Spleen (tissue), 7 donors: ENCODE data around the gene TLR8.

Experiments
- CTCF ChIP-seq, 11 experiments: fragments of 200-600 bp in 7 of 11; fragments of 450-650 bp in 4 of 11; sonication (generic) in 4 of 11; IDR thresholded peaks in 8 of 11; conservative IDR thresholded peaks in 3 of 11; 1 replicate in 7 of 11; 2 replicates in 4 of 11; pipeline versions ENCODE4 v1.4.0 to v1.8.0; 2016 to 2021; ENCODE audit warnings: antibody characterized with exemption in 11 of 11, inconsistent platforms in 4 of 11, mild to moderate bottlenecking in 1 of 11
- POLR2A ChIP-seq, 3 donors: fragments of 450-650 bp; IDR thresholded peaks; one replicate each; pipeline ENCODE4 v1.5.1; 2017; ENCODE audit warnings: antibody characterized with exemption in 3 of 3, mild to moderate bottlenecking in 1 of 3
- POLR2AphosphoS5 ChIP-seq, 3 donors: sonication (generic); formaldehyde crosslinking; IDR thresholded peaks; one replicate each; pipeline ENCODE4 v1.5.1; 2017; ENCODE audit warnings: antibody characterized with exemption in 3 of 3
- donor health status: DM: no; HTN: no; CAD: no; lungs with moderate emphysema.
- donor health status: DM: no; HTN: no; CAD: no.
- donor health status: DM: no; HTN: no; CAD: no.

DNA sequence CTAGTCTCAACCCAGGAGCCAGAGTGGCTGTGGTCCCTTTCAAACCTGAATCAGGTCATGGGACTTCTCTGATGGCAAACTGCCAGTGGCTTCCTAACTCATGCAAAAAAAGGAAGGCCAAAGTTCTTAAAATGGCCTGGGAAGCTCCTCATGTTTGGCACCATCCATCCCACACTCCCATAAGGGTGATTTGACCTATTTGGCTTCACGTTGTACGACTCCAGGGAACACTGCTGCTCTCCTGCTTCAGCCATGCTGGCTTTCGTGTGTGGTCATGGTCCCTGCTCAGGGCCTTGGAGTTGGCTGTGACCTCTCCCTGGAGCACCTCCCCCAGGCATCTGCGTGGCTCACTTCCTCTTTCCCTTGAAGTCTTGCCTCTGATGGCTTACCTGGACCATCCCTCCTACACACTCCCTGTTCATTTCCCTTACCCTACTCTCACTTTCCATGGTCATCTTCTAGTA lies 55.7 kb downstream of the TLR8 start:
- TF ChIP-seq CTCF (IDR thresholded peaks at IDR 0.05 in 8 of 11, conservative IDR thresholded peaks at IDR 0.05 in 3 of 11), result no peak
- no peak for TF ChIP-seq POLR2AphosphoS5 (IDR thresholded peaks at IDR 0.05)
- no peak for TF ChIP-seq POLR2A (IDR thresholded peaks at IDR 0.05)
